ENCODE measurements around the gene ACTN4.

DNA sequence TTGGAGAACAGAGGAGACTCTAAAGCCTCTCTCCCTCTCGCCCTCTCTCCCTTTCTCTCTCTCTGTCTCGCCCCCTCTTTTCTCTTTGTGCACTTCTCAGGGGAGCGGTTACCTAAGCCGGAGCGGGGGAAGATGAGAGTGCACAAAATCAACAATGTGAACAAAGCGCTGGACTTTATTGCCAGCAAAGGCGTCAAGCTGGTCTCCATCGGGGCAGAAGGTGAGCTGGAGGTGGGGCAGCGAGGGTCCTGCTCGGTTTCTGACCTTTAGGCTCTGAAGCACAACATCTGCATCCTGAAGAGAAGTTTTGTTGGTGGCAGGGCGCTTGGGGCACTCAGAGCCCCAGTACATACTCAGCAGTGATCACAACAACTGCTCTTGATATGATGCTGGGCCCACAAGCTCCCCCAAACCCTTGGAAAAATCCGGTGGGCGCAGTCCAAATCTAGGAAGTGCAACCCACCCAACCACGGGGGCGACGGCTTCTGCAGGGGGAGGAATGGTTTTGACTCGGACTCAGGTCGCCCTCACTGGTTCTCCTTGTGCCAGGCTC is 53.5 kb downstream of the ACTN4 start:
- TF ChIP-seq, protein P1, sequence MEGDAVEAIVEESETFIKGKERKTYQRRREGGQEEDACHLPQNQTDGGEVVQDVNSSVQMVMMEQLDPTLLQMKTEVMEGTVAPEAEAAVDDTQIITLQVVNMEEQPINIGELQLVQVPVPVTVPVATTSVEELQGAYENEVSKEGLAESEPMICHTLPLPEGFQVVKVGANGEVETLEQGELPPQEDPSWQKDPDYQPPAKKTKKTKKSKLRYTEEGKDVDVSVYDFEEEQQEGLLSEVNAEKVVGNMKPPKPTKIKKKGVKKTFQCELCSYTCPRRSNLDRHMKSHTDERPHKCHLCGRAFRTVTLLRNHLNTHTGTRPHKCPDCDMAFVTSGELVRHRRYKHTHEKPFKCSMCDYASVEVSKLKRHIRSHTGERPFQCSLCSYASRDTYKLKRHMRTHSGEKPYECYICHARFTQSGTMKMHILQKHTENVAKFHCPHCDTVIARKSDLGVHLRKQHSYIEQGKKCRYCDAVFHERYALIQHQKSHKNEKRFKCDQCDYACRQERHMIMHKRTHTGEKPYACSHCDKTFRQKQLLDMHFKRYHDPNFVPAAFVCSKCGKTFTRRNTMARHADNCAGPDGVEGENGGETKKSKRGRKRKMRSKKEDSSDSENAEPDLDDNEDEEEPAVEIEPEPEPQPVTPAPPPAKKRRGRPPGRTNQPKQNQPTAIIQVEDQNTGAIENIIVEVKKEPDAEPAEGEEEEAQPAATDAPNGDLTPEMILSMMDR (conservative IDR thresholded peaks at IDR 0.05; ENCODE audit: low read length) = no peak
- TF ChIP-seq EZH2phosphoT487 (IDR thresholded peaks at IDR 0.05; ENCODE audit: borderline replicate concordance, low read depth, low read length) = no peak
